WTC11 (cell line): Measurements from ENCODE around the gene KCNIP3. TPM values are rescaled to one million over a fixed set of nuclear protein-coding genes. Genes with fewer than 3 reads are reported as not detected.

Source experiments
- ATAC-seq: fragments of 200-7000 bp; cut with Tn5 transposase; 2 replicates; pipeline ENCODE4 v1.10.0; 2021; ENCODE audit warnings: mild to moderate bottlenecking, moderate library complexity
- CTCF ChIA-PET: fragments of 300-600 bp; sonication (Branson Sonifier 250); formaldehyde crosslinking; loops from one replicate; lab custom pipeline; 2021; ENCODE audit warnings: antibody characterized with exemption; lab: Charles Lee
- POLR2A ChIA-PET: fragments of 350-600 bp; sonication (Branson Sonifier 250); formaldehyde crosslinking; loops from one replicate; lab custom pipeline; 2021; ENCODE audit warnings: antibody characterized with exemption; lab: Charles Lee
- DNase-seq: peaks from one replicate; pipeline ENCODE4 v3.0.0; 2021; ENCODE audit warnings: low spot score
- H3K27ac Mint-ChIP-seq: 2 replicates; pipeline ENCODE4 v1.8.0; 2021; ENCODE audit warnings: mixed read lengths
- H3K27me3 Mint-ChIP-seq: 2 replicates; pipeline ENCODE4 v1.8.0; 2021; ENCODE audit warnings: low read depth, mild to moderate bottlenecking, moderate library complexity, mixed read lengths
- H3K36me3 Mint-ChIP-seq: 2 replicates; pipeline ENCODE4 v1.8.0; 2021; ENCODE audit warnings: mixed read lengths
- H3K4me1 Mint-ChIP-seq: 2 replicates; pipeline ENCODE4 v1.8.0; 2022; ENCODE audit warnings: mixed read lengths
- H3K4me3 Mint-ChIP-seq: 2 replicates; pipeline ENCODE4 v1.8.0; 2021; ENCODE audit warnings: mild to moderate bottlenecking, moderate library complexity, mixed read lengths
- H3K9me3 Mint-ChIP-seq: 2 replicates; pipeline ENCODE4 v1.8.0; 2021; ENCODE audit warnings: mixed read lengths
- CREB1 ChIP-seq: sonication (generic); formaldehyde crosslinking; IDR thresholded peaks from 2 replicates; pipeline ENCODE4 v1.8.0; 2023; ENCODE audit warnings: mild to moderate bottlenecking, missing genetic modification reagents
- FOXK1 ChIP-seq: sonication (generic); formaldehyde crosslinking; IDR thresholded peaks from 2 replicates; pipeline ENCODE4 v1.8.0; 2022; ENCODE audit warnings: mild to moderate bottlenecking, moderate library complexity, missing genetic modification reagents
- GTF2I ChIP-seq: fragments of 250-450 bp; sonication (Bioruptor Pico); conservative IDR thresholded peaks from 2 replicates; pipeline ENCODE4 v1.4.0; 2021; ENCODE audit warnings: mild to moderate bottlenecking
- MYBL2 ChIP-seq: sonication (generic); formaldehyde crosslinking; IDR thresholded peaks from 2 replicates; pipeline ENCODE4 v1.8.1; 2023; ENCODE audit warnings: mild to moderate bottlenecking, moderate library complexity, missing genetic modification reagents
- NR1H2 ChIP-seq: sonication (generic); formaldehyde crosslinking; IDR thresholded peaks from 2 replicates; pipeline ENCODE4 v1.9.0; 2021; ENCODE audit warnings: mild to moderate bottlenecking, moderate library complexity, missing genetic modification reagents
- NR3C1 ChIP-seq: sonication (generic); formaldehyde crosslinking; conservative IDR thresholded peaks from 2 replicates; pipeline ENCODE4 v1.8.1; 2023; ENCODE audit warnings: low read depth, mild to moderate bottlenecking, missing genetic modification reagents
- RELA ChIP-seq: sonication (generic); formaldehyde crosslinking; IDR thresholded peaks from 2 replicates; pipeline ENCODE4 v1.8.1; 2022; ENCODE audit warnings: missing genetic modification reagents, mild to moderate bottlenecking, borderline replicate concordance
- TCF7 ChIP-seq: sonication (generic); formaldehyde crosslinking; IDR thresholded peaks from 2 replicates; pipeline ENCODE4 v1.8.0; 2022; ENCODE audit warnings: mild to moderate bottlenecking, low read depth, missing genetic modification reagents, moderate library complexity
- TP53 ChIP-seq: sonication (generic); formaldehyde crosslinking; IDR thresholded peaks from 2 replicates; pipeline ENCODE4 v1.8.1; 2023; ENCODE audit warnings: mild to moderate bottlenecking, missing genetic modification reagents
- ZBTB21 ChIP-seq: sonication (generic); formaldehyde crosslinking; IDR thresholded peaks from 2 replicates; pipeline ENCODE4 v1.8.1; 2023; ENCODE audit warnings: mild to moderate bottlenecking, missing genetic modification reagents, borderline replicate concordance
- ZNF396 ChIP-seq: fragments of 250-450 bp; sonication (Bioruptor Pico); IDR thresholded peaks from 2 replicates; pipeline ENCODE4 v1.8.0; 2021; ENCODE audit warnings: mild to moderate bottlenecking, moderate library complexity, borderline replicate concordance
- total RNA-seq: library from RNA; stranded (reverse); gene quantifications from 3 replicates; pipeline ENCODE4 v1.2.3, GENCODE V29; 2021
- TF ChIP-seq, protein P1 (sequence below): fragments of 200-600 bp; IDR thresholded peaks from 2 replicates; pipeline ENCODE4 v1.8.0; 2022; ENCODE audit warnings: antibody characterized with exemption
- TF ChIP-seq, protein P2 (sequence below): fragments of 250-450 bp; sonication (Bioruptor Pico); IDR thresholded peaks from 2 replicates; pipeline ENCODE4 v1.8.0; 2021; ENCODE audit warnings: mild to moderate bottlenecking
- TF ChIP-seq, protein P3 (sequence below): sonication (generic); formaldehyde crosslinking; IDR thresholded peaks from 2 replicates; pipeline ENCODE4 v1.8.1; 2022; ENCODE audit warnings: low read depth, mild to moderate bottlenecking, moderate library complexity, missing genetic modification reagents, borderline replicate concordance
- TF ChIP-seq, protein P4 (sequence below): sonication (generic); formaldehyde crosslinking; IDR thresholded peaks from 2 replicates; pipeline ENCODE4 v1.8.1; 2022; ENCODE audit warnings: low read depth, missing genetic modification reagents, borderline replicate concordance
- TF ChIP-seq, protein P5 (sequence below): fragments of 250-450 bp; sonication (Bioruptor Pico); IDR thresholded peaks from 2 replicates; pipeline ENCODE4 v1.9.0; 2021; ENCODE audit warnings: mild to moderate bottlenecking
- TF ChIP-seq, protein P6 (sequence below): sonication (generic); formaldehyde crosslinking; IDR thresholded peaks from 2 replicates; pipeline ENCODE4 v1.8.1; 2023; ENCODE audit warnings: mild to moderate bottlenecking, missing genetic modification reagents
- TF ChIP-seq, protein P7 (sequence below): sonication (generic); formaldehyde crosslinking; IDR thresholded peaks from 2 replicates; pipeline ENCODE4 v1.8.1; 2022; ENCODE audit warnings: missing genetic modification reagents, borderline replicate concordance

The KCNIP3 gene
- total RNA-seq, 1 experiment from 2014 or later, result 2.1 TPM

DNA sequence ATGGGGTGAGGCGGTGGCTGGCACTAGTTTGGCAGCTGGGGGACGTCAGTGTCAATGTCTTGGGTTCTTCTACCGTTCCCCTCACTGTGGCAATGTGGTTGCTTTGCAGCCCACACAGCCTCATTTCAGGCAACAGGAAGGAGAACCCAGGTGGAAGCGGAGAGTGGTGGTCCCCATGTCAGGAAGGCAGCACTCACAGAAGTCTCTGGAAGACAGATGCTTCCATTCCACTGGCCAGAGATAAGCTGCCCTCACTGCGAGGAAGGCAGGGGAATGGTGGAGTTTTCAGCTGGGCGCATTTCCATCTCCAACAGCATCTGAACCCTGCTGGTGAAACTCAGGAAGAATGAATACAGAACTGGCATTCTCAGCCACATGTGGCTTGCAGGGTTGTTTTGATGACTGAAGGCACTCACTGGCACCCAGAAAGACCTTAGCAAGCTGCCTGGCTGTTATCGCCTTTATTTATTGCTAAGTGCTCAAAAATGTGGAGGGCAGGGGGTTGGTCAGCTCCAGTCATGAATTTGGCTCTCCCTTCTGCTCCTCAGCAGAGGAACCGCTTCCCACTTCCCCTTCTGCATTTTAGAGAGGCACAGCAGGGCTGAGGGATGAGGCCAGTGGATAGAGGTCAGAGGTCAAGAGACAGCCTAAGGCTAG is 19.4 kb downstream of the KCNIP3 start (continued):
- TF ChIP-seq, protein P1, sequence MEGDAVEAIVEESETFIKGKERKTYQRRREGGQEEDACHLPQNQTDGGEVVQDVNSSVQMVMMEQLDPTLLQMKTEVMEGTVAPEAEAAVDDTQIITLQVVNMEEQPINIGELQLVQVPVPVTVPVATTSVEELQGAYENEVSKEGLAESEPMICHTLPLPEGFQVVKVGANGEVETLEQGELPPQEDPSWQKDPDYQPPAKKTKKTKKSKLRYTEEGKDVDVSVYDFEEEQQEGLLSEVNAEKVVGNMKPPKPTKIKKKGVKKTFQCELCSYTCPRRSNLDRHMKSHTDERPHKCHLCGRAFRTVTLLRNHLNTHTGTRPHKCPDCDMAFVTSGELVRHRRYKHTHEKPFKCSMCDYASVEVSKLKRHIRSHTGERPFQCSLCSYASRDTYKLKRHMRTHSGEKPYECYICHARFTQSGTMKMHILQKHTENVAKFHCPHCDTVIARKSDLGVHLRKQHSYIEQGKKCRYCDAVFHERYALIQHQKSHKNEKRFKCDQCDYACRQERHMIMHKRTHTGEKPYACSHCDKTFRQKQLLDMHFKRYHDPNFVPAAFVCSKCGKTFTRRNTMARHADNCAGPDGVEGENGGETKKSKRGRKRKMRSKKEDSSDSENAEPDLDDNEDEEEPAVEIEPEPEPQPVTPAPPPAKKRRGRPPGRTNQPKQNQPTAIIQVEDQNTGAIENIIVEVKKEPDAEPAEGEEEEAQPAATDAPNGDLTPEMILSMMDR, result no peak
- TF ChIP-seq, protein P2, sequence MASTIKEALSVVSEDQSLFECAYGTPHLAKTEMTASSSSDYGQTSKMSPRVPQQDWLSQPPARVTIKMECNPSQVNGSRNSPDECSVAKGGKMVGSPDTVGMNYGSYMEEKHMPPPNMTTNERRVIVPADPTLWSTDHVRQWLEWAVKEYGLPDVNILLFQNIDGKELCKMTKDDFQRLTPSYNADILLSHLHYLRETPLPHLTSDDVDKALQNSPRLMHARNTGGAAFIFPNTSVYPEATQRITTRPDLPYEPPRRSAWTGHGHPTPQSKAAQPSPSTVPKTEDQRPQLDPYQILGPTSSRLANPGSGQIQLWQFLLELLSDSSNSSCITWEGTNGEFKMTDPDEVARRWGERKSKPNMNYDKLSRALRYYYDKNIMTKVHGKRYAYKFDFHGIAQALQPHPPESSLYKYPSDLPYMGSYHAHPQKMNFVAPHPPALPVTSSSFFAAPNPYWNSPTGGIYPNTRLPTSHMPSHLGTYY, result no peak
- TF ChIP-seq, protein P3, sequence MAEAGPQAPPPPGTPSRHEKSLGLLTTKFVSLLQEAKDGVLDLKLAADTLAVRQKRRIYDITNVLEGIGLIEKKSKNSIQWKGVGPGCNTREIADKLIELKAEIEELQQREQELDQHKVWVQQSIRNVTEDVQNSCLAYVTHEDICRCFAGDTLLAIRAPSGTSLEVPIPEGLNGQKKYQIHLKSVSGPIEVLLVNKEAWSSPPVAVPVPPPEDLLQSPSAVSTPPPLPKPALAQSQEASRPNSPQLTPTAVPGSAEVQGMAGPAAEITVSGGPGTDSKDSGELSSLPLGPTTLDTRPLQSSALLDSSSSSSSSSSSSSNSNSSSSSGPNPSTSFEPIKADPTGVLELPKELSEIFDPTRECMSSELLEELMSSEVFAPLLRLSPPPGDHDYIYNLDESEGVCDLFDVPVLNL (CRISPR knock-in tag), result no peak
- no peak for TF ChIP-seq ZBTB21 (CRISPR knock-in tag)

DNA sequence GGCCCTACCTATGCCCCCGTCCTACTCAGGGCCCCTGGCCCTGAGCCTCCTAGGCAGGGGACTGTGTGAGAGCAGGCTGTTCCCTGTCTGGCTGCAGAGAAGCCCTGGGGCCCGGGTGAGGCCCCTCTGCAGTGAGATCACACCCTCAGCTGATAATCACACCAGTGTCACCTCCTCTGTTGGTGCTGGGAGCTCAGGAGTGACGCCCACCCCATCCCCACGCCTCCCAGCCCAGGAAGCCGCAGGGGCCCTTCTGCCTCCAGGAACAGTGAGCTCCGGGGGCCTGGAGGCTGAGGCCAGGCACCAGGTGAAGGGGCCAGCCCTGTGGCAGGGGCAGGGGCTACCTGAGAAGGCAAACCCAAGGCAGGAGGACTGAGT is 20.0 kb downstream of the KCNIP3 start:
- H3K27me3 Mint-ChIP-seq, result no peaks in the 10 kb centered on the region
- ChIA-PET CTCF (interaction anchor here (0.9 to 5.8 kb wide), 4 partner anchors 13 to 85 kb away, joined by 4 to 107 read pairs (median 5); no protein-coding TSS in a partner anchor), POLR2A (no interaction called here)
- no peak overlapping the region for H3K27ac Mint-ChIP-seq
- DNase-seq (no peak), ATAC-seq (no peak)
- no peaks in the 10 kb centered on the region for H3K9me3 Mint-ChIP-seq
- no peak overlapping the region for H3K4me3 Mint-ChIP-seq
- H3K36me3 Mint-ChIP-seq, result no peaks in the 10 kb centered on the region
- H3K4me1 Mint-ChIP-seq, result peaks cover 3% of the 10 kb centered on the region
- TF ChIP-seq ZBTB21 (CRISPR knock-in tag) (no peak), NR1H2 (CRISPR knock-in tag) (no peak), FOXK1 (CRISPR knock-in tag) (no peak), NR3C1 (CRISPR knock-in tag) (no peak), GTF2I (CRISPR knock-in tag) (no peak), RELA (CRISPR knock-in tag) (no peak), MYBL2 (CRISPR knock-in tag) (no peak), TP53 (CRISPR knock-in tag) (no peak), TCF7 (no peak), ZNF396 (no peak), CREB1 (CRISPR knock-in tag) (no peak)
- TF ChIP-seq, protein P4, sequence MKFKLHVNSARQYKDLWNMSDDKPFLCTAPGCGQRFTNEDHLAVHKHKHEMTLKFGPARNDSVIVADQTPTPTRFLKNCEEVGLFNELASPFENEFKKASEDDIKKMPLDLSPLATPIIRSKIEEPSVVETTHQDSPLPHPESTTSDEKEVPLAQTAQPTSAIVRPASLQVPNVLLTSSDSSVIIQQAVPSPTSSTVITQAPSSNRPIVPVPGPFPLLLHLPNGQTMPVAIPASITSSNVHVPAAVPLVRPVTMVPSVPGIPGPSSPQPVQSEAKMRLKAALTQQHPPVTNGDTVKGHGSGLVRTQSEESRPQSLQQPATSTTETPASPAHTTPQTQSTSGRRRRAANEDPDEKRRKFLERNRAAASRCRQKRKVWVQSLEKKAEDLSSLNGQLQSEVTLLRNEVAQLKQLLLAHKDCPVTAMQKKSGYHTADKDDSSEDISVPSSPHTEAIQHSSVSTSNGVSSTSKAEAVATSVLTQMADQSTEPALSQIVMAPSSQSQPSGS (CRISPR knock-in tag), result no peak
- TF ChIP-seq, protein P5, sequence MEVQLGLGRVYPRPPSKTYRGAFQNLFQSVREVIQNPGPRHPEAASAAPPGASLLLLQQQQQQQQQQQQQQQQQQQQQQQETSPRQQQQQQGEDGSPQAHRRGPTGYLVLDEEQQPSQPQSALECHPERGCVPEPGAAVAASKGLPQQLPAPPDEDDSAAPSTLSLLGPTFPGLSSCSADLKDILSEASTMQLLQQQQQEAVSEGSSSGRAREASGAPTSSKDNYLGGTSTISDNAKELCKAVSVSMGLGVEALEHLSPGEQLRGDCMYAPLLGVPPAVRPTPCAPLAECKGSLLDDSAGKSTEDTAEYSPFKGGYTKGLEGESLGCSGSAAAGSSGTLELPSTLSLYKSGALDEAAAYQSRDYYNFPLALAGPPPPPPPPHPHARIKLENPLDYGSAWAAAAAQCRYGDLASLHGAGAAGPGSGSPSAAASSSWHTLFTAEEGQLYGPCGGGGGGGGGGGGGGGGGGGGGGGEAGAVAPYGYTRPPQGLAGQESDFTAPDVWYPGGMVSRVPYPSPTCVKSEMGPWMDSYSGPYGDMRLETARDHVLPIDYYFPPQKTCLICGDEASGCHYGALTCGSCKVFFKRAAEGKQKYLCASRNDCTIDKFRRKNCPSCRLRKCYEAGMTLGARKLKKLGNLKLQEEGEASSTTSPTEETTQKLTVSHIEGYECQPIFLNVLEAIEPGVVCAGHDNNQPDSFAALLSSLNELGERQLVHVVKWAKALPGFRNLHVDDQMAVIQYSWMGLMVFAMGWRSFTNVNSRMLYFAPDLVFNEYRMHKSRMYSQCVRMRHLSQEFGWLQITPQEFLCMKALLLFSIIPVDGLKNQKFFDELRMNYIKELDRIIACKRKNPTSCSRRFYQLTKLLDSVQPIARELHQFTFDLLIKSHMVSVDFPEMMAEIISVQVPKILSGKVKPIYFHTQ (CRISPR knock-in tag), result no peak
- TF ChIP-seq, protein P6, sequence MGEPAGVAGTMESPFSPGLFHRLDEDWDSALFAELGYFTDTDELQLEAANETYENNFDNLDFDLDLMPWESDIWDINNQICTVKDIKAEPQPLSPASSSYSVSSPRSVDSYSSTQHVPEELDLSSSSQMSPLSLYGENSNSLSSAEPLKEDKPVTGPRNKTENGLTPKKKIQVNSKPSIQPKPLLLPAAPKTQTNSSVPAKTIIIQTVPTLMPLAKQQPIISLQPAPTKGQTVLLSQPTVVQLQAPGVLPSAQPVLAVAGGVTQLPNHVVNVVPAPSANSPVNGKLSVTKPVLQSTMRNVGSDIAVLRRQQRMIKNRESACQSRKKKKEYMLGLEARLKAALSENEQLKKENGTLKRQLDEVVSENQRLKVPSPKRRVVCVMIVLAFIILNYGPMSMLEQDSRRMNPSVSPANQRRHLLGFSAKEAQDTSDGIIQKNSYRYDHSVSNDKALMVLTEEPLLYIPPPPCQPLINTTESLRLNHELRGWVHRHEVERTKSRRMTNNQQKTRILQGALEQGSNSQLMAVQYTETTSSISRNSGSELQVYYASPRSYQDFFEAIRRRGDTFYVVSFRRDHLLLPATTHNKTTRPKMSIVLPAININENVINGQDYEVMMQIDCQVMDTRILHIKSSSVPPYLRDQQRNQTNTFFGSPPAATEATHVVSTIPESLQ (CRISPR knock-in tag), result no peak
- TF ChIP-seq, protein P7, sequence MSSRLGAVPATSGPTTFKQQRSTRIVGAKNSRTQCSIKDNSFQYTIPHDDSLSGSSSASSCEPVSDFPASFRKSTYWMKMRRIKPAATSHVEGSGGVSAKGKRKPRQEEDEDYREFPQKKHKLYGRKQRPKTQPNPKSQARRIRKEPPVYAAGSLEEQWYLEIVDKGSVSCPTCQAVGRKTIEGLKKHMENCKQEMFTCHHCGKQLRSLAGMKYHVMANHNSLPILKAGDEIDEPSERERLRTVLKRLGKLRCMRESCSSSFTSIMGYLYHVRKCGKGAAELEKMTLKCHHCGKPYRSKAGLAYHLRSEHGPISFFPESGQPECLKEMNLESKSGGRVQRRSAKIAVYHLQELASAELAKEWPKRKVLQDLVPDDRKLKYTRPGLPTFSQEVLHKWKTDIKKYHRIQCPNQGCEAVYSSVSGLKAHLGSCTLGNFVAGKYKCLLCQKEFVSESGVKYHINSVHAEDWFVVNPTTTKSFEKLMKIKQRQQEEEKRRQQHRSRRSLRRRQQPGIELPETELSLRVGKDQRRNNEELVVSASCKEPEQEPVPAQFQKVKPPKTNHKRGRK (CRISPR knock-in tag), result no peak
